Measurements from ENCODE around the gene TUBB1.

The TUBB1 gene

DNA sequence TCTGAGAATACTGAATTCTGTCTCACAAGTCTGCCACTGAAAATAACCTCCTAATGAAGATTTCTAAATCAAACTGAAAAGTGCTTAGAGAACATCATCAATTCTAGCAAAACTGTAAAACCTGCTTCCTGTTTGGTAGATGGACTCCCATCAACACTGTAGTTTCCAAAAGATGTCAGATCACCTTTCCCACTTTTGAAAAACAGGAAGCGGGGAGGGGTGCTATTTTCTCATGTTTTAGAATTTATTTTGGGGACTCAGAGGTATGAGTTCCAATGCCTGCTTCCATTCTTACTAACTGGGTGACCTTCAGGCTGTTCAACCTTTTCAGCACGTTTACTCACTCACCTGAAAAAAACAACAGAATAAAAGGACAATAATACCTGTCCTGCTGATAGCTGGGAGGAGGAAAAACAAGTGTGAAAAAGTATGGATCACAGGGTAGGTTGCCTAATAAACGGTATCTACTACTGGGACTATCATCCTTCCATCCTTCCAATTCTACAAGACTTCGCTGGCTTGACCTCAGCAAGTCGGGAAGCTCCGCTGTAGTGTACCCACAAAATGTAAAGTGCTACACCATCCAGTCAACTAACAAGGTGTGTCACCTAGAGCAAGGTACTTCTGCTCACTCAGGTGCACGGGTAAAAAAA, 11.8 kb downstream of the TUBB1 start:
- H3K79me2 ChIP-seq, result peaks cover 12% of the 10 kb centered on the region
- H3K27me3 ChIP-seq (ENCODE audit: control insufficient read depth, insufficient read depth, low read length), result no peaks in the 10 kb centered on the region
- TF ChIP-seq, protein P1, sequence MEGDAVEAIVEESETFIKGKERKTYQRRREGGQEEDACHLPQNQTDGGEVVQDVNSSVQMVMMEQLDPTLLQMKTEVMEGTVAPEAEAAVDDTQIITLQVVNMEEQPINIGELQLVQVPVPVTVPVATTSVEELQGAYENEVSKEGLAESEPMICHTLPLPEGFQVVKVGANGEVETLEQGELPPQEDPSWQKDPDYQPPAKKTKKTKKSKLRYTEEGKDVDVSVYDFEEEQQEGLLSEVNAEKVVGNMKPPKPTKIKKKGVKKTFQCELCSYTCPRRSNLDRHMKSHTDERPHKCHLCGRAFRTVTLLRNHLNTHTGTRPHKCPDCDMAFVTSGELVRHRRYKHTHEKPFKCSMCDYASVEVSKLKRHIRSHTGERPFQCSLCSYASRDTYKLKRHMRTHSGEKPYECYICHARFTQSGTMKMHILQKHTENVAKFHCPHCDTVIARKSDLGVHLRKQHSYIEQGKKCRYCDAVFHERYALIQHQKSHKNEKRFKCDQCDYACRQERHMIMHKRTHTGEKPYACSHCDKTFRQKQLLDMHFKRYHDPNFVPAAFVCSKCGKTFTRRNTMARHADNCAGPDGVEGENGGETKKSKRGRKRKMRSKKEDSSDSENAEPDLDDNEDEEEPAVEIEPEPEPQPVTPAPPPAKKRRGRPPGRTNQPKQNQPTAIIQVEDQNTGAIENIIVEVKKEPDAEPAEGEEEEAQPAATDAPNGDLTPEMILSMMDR (IDR thresholded peaks at IDR 0.05), result no peak
- no peak overlapping the region for H3K27ac ChIP-seq
- H3K9me3 ChIP-seq (ENCODE audit: control insufficient read depth, low read length), result no peaks in the 10 kb centered on the region
- H3K9ac ChIP-seq, result no peak overlapping the region
- peak overlapping the region; percentile 87 for H3K4me3 ChIP-seq (ENCODE audit: low read depth, low read length)
- H3K4me1 ChIP-seq, result peaks cover 16% of the 10 kb centered on the region
- H3K36me3 ChIP-seq (ENCODE audit: control insufficient read depth, insufficient read depth, low read length), result no peaks in the 10 kb centered on the region
- peak overlapping the region; percentile 86 for H3K4me2 ChIP-seq (ENCODE audit: low read length)
- no peak overlapping the region for H2AFZ ChIP-seq

DNA sequence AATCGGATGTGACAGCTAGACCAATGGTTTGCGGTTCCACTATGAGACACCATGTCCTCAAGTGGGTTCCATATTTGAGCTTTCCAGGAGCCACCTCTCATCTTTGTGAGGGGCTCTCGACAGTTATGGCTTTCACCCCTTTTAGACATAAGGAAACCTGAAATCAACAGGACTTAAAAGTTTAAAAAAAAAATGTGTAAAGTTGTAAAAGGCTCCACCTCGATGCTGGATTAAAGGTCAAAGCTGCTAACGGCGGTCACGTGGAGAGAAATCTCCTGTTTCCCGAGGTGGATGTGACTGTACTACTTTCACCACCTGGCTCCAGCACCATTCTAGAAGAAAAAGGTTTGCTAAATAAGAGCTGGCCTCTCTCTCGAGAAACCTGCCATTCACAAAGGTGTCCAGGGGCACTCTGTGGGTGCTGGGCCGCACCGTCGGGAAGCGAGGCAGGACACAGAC, 12.4 kb downstream of the TUBB1 start:
- Histone ChIP-seq H3K4me2 (ENCODE audit: low read length) (peak overlapping the region; percentile 86), H3K9me3 (ENCODE audit: control insufficient read depth, low read length) (no peaks in the 10 kb centered on the region), H3K36me3 (ENCODE audit: control insufficient read depth, insufficient read depth, low read length) (no peaks in the 10 kb centered on the region), H3K4me3 (ENCODE audit: low read depth, low read length) (peak overlapping the region; percentile 87), H3K27me3 (ENCODE audit: control insufficient read depth, insufficient read depth, low read length) (no peaks in the 10 kb centered on the region), H3K4me1 (peaks cover 16% of the 10 kb centered on the region), H3K79me2 (peaks cover 12% of the 10 kb centered on the region), H2AFZ (peak overlapping the region; percentile 94), H3K9ac (no peak overlapping the region), H3K27ac (peak overlapping the region; percentile 84)
- TF ChIP-seq, protein P1 (IDR thresholded peaks at IDR 0.05), result no peak

DNA sequence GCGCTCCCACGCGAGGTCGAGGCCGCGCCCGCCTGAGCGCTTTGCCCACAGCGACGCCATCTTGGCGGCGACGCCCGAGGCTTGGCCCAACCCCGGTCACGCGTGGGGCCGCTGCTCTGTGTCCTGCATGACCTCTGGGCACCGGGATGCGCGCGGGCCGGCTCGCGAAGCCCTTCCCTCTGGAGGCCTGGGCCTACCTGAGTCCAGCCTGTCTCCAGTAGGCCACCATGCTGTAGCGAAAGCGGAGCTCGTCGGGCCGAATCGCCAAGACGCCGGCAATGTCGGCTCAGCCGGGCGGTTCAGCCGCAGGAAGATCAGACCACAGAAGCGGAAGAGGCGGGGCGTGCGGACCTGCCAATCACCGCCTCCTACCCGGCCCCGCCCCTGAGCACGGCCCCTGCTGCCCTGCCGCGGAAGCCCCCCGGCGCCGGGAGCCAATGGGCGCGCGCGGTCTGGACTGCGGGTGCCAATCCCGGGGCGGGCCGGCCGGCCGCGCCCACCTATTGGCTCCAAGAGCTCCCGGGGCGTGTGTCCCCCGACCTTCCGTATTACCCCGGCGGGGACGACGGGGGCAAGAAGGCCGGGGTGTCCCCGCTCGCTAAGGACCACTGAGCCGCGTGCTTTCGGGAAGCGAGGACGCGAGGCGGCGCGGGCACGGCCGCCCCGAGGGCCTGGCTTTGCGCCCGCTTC, 12.9 kb downstream of the TUBB1 start, which contains the start of gene ATP5F1E:
Gene ATP5F1E, minus strand, starts transcription at position 313 of the 690 bp plus-strand sequence. Its CDS starts 84 bp downstream, at position 229.
- peaks cover 16% of the 10 kb centered on the region for H3K4me1 ChIP-seq
- no peaks in the 10 kb centered on the region for H3K27me3 ChIP-seq (ENCODE audit: control insufficient read depth, insufficient read depth, low read length)
- H3K9me3 ChIP-seq (ENCODE audit: control insufficient read depth, low read length), result no peaks in the 10 kb centered on the region
- TF ChIP-seq, protein P1 (IDR thresholded peaks at IDR 0.05), result no peak
- peaks cover 10% of the 10 kb centered on the region for H3K79me2 ChIP-seq
- peak within 1 kb of the TSS; percentile 87 for H3K4me3 ChIP-seq (ENCODE audit: low read depth, low read length)
- no peaks in the 10 kb centered on the region for H3K36me3 ChIP-seq (ENCODE audit: control insufficient read depth, insufficient read depth, low read length)
- peak within 1 kb of the TSS; percentile 86 for H3K4me2 ChIP-seq (ENCODE audit: low read length)
- H3K9ac ChIP-seq, result no peak within 1 kb of the TSS
- peak within 1 kb of the TSS; percentile 84 for H3K27ac ChIP-seq
- H2AFZ ChIP-seq, result peak within 1 kb of the TSS; percentile 94

DNA sequence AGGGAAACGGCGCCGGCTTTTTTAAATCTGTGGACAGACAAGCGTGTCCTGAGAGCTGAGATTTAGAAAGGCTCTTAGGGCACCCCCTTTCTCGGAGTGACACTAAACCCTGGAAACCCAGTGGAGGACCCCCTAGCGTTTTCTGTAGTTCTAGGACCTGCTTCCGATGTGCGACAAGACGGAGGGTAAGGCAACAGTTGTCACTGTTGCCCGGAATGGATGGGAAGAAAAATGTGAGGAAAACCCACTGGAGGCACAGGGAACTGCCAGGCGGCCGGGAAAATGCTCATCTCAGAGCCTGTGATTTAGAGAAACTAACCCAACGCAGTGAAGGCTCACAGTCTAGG, 13.5 kb downstream of the TUBB1 start:
- Histone ChIP-seq H3K4me1 (peaks cover 16% of the 10 kb centered on the region), H3K27ac (peak overlapping the region; percentile 84), H3K4me2 (ENCODE audit: low read length) (peak overlapping the region; percentile 86), H3K4me3 (ENCODE audit: low read depth, low read length) (peak overlapping the region; percentile 87), H3K9ac (no peak overlapping the region), H3K9me3 (ENCODE audit: control insufficient read depth, low read length) (no peaks in the 10 kb centered on the region), H3K36me3 (ENCODE audit: control insufficient read depth, insufficient read depth, low read length) (no peaks in the 10 kb centered on the region), H3K79me2 (peaks cover 10% of the 10 kb centered on the region), H2AFZ (peak overlapping the region; percentile 94), H3K27me3 (ENCODE audit: control insufficient read depth, insufficient read depth, low read length) (no peaks in the 10 kb centered on the region)
- TF ChIP-seq, protein P1 (IDR thresholded peaks at IDR 0.05), result no peak
